GM21528 (cell line): Measurements from ENCODE around the gene SNX33.

ENCODE experiments used
- ATAC-seq: cut with Tn5 transposase; IDR thresholded peaks from one replicate; pipeline ENCODE4 v1.9.1; 2021; ENCODE audit warnings: mild to moderate bottlenecking, moderate library complexity; ENCODE audit not compliant: unreplicated experiment, low FRiP score

SNX33 gene

DNA sequence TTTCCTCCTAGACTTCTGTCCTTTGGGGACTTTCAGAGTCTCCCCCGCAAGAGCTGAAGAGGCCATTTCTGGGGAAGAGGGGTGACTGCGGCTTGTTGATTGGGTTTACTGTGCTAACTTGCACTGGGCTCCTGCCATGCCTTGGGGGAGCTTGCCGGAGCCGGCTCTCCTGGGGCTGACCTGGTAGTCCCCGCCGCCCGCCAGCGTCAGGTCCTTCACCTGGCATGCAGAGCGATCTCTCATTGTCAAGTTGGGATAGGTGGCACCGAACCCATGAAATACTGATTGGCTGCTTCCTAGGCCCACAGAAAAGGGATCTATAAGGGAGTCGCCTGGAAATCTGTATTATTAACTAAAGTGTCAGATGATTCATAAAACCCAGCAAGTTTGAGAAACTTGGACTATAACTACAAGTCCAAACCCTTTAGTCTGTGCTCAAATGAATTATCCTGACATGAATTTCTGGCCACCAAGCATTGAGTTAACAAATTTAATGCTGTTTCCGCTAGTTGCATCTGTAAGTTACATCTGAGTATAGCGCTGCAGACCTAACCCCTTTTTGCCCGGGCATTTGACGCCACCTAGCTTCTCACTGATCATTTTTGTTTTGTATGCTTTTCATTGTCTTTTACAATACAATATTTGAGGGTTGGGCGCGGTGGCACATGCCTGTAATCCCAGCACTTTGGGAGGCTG lies 7.1 kb upstream of the SNX33 start:
- ATAC-seq: peak; percentile 32

DNA sequence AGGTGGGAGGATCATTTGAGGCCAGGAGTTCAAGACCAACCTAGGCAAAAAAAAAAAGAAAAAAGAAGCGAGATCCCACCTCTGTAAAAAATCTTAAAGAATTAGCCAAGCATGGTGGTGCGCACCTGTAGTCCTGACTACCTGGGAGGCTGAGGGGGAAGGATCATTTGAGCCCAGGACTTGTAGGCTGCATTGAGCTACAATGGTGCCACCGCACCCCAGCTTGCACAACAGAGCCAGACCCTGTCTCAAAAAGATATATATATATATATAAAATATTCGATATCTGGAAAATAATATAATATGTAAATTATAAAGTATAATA lies 6.6 kb upstream of the SNX33 start:
- no peak for ATAC-seq

DNA sequence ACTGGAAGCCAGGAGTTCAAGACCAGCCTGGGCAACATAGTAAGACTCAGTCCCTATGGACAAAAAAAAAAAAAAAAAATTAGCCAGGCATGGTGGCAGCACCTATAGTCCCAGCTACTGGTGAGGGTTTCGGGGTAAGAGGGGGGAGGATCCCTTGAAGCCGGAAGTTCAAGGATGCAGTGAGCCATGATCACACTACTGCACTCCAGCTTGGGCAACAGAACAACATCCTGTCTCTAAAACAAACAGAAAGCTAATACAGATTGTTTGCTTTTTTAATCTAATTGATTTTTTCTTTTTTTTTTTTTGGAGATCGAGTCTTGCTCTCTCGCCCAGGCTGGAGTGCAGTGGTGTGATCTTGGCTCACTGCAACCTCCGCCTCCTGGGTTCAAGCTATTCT lies 6.1 kb upstream of the SNX33 start:
- no peak for ATAC-seq

DNA sequence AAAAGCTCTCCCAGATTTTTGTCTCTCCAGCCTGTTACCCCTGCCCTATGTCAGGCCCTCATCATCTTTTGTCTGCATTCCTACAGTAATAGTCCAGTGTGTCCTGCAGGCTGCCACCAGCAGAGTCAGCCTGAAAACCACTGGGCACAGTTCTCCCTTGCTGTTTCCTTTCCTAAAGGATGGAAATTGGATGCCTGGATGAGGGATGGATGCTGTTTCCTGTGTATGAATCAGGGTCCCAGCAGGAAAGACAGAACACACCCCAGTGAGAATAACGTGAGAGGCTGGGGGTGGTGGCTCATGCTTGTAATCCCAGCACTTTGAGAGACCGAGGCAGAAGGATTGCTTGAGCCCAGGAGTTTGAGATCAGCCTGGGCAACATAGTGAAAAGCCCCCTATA lies 3.3 kb upstream of the SNX33 start:
- no peak for ATAC-seq

DNA sequence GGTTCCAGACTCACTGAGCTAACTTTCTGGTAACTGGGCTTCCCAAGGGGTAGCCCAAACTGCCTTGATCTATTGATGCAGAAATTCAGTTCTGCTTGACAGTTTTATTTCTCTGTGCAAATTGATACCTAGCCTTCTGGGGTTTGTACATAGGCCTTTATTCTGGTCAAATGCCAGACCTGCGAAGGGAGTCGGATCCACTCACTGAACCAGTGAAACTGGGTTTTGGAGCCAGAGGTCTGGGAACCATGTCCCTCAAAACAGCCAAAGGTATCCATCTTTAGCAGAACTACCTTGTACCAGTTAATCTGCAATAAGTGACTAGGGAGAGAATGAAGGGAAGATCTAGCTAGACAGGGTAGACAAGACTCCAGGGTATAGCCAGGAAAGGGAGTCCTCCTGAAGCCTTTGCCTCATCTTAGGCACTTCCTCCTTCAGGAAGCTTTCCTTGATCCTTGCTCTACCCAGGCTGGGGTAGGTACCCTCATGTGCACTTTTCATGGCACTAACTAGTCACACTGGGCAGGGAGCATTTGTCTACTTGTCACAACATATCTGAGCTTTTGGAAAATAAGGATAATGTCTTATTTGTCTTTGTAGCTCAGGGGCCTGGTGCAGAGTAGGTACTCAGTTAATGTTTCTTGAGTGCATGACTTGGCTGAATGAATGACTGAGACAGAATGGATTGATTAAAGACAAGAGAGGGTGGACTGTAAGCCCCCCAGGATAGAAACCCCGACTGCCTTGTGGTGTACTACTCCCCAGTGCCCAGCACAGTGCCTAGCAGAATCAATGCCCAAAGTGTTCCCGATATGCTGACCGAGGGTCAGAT lies 1.4 kb upstream of the SNX33 start:
- ATAC-seq: no peak

- ATAC-seq: no peak
These were observed 758 bp upstream of the SNX33 start for GRCh38 chr15:75646944-75647364.

- ATAC-seq: no peak
These were observed 666 bp downstream of the SNX33 start for GRCh38 chr15:75648156-75649000.

DNA sequence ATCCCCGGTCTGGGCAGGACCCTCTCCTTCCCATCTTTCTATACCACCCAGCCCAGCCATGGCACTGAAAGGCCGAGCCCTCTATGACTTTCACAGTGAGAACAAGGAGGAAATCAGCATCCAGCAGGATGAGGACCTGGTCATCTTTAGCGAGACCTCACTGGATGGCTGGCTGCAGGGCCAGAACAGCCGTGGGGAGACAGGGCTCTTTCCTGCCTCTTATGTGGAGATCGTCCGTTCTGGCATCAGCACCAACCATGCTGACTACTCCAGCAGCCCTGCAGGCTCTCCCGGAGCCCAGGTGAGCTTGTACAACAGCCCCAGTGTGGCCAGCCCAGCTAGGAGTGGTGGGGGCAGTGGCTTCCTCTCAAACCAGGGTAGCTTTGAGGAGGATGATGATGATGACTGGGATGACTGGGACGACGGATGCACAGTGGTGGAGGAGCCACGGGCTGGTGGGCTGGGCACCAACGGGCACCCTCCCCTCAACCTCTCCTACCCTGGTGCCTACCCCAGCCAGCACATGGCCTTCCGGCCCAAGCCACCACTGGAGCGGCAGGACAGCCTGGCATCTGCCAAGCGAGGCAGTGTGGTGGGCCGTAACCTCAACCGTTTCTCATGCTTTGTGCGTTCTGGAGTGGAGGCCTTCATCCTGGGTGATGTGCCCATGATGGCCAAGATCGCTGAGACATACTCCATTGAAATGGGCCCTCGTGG lies 1.5 kb downstream of the SNX33 start:
- ATAC-seq: no peak

DNA sequence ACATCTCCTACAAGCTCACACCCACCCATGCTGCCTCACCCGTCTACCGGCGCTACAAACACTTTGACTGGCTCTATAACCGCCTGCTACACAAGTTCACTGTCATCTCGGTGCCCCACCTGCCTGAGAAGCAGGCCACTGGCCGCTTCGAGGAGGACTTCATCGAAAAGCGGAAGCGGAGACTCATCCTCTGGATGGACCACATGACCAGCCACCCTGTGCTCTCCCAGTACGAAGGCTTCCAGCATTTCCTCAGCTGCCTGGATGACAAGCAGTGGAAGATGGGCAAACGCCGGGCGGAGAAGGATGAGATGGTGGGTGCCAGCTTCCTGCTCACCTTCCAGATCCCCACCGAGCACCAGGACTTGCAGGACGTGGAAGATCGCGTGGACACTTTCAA lies 2.1 kb downstream of the SNX33 start:
- no peak for ATAC-seq

DNA sequence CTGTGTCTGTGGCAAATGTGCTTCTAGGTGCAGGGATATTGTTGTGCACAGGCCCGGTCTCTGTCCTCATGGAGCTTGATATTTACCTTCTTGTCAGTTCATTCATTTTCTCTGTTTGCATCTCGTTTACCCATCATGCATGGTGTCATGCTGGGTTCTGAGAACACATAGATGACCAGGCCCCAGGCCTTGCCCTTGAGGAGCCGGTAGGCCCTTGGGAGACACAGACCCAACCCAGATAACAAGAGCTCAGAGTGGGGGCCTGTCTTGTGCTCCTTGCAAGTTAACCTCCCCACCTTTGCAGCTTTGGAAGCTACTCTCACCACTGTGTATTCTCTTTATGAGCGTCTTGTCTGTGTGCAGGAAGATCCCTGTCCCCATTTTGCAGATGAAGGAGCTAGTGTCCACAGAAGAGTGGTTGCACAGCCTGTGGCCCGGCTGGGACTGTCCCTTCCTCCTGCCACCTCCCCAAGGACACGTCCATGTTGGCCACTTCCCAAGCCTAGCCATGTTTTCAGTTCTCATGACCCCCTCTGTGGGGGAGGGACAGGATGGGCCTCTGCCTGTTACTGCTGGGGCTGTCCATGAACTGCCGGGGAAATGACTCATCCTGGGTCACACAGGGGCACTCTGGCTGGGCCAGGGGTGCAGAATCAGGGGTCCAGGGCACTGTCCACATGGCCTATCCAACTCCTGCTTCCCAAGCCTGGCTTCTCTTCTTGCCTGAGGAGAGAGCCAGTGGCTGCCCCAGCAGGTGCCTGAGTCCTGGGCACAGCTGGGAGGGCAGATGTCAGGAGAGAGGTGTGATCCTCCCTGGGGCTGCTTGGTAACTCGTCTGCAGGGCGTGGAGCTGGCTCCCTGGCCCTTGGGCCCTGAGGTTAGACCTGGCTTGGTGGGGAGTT lies 3.4 kb downstream of the SNX33 start:
- ATAC-seq: no peak

GRCh38 chr15:75651810-75652543 lies 4.3 kb downstream of the SNX33 start:
- ATAC-seq: no peak

DNA sequence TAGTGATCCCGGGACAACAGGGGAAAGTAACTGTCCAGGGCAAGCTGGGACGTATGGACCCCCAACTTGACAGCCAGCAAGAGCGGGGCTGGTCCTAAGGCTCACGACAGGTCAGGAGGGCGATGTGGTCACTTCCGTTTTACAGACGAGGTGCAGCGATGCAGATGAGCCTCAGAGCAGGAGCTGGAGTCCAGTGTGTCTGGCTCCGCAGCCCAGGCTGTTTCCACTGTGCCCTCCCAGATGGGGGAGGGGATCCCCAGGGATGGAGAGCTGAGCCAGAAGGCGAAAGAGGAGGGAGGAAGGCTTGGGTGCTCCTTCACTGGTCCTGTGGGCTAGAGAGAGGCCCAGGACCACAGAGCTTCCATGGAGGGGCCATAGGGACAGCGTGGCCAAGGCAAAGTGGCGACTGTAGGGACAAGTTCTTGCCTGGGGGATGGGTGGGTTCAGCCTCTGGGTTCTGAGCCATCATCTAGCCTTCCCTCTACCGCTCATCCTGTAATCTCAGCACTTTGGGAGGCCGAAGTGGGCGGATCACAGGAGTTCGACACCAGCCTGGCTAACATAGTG lies 5.7 kb downstream of the SNX33 start:
- ATAC-seq: no peak

DNA sequence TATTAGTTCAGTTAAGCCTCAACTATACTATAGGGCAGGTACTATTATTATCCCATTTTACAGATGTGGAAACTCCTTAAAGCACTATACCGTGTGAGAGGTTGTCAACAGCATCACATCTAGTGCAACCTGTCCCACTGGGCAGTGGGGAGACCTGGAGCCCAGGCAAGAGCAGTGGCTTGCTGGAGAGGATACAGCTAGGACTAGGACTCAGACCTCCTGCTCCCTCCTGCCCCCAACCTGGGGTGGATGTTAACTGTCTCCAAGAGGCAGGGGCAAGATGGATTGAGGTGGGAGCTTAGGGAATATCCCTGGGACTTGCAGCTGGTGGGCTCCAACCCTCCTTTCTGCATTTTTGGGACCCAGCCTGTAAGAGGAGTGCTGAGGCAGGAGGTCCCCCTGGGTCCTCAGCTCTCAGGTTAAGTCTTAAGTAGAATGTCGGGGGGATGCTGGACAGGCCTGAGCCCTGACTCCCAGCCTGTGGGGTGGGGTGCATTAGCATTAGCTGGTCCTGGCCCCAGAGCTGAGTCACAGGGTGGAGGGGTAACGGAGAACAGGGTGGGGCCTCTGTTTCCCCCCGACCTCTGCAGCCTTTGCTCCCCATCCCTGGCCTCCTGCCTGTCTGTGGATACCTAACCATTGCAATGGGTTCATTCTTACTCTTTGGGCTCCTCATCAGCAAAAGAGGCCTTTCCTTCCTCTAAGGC lies 6.6 kb downstream of the SNX33 start:
- no peak for ATAC-seq

GRCh38 chr15:75655931-75656330 lies 8.2 kb downstream of the SNX33 start:
- no peak for ATAC-seq

DNA sequence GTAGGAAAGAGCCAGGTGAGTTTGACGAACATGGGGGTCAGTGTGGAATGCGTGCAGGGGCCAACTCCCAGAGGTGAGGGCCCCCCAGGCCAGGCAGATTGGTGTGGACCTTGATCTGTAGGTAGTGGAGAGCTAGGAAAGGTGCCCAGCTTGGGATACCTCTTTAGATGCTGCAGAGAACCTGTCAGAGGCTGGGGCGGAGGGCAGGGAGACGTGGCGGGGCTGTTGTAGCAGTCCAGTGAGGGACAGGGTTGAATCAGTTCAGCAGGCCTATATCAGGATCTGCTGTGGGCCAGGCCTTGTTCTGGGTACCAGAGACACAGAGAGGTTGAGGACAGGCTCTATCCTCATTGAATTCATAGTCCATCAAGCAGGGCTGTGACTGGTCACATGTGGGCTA lies 8.6 kb downstream of the SNX33 start:
- no peak for ATAC-seq

GRCh38 chr15:75656813-75657212 lies 9.1 kb downstream of the SNX33 start:
- ATAC-seq: no peak

DNA sequence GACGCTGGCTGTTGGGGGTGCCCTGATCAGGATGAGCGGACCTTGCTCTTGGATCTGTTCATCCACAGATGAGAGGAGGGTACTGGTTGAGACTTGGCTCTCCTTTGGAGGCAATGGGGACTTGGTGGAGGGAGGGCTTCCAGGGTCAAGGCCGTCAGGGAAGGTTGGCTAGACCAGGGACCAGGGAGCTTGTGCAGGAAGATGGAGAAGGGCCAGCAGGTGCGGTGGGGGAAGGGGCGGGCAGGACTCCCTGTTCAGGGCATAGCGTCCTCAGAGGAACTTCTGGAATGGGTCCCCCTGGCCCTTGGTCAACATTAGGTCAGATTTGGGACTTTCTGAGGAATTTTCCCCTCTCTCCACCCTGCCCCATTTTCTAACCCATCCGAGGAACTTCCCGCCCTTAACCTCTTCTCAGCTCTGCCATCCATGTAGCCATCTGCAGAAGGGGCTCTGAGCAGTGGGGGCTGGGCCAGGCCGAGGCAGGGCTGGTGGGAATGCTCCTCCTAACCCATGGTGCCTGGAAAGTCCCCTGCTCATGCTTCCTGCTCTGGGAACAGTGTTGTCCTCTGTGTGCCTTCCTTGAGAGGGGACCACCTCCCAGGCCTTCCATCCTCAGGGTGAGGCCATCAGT lies 11.5 kb downstream of the SNX33 start:
- no peak for ATAC-seq
